Muscle layer of duodenum (tissue), 2 donors: ENCODE results near the gene RPS27.
A peak's percentile ranks its signal among the peaks of the same experiment; 100 is the strongest.
"Not testable (repeated sequence)": the region's sequence is repeated elsewhere in the genome, so short reads cannot be mapped to it uniquely, and the experiment has no call there.

ENCODE experiments used
- H3K27ac ChIP-seq: one replicate; pipeline ENCODE4 v1.7.0; 2013; ENCODE audit warnings: mild to moderate bottlenecking, low read length
- H3K27me3 ChIP-seq: one replicate; pipeline ENCODE4 v1.7.0; 2013; ENCODE audit warnings: low read depth, mild to moderate bottlenecking, control low read depth, low read length
- H3K36me3 ChIP-seq, 2 donors: one replicate each; pipeline ENCODE4 v1.7.0; 2013; ENCODE audit warnings: low read length in 2 of 2, control low read depth in 1 of 2, mild to moderate bottlenecking in 1 of 2; ENCODE audit not compliant: insufficient read depth in 2 of 2, control insufficient read depth in 1 of 2
- H3K4me1 ChIP-seq, 2 donors: one replicate each; pipeline ENCODE4 v1.7.0; 2013; ENCODE audit warnings: low read length in 2 of 2, mild to moderate bottlenecking in 2 of 2, control low read depth in 1 of 2, moderate library complexity in 1 of 2; ENCODE audit not compliant: insufficient read depth in 2 of 2, control insufficient read depth in 1 of 2
- H3K4me3 ChIP-seq, 2 donors: one replicate each; pipeline ENCODE4 v1.7.0; 2013; ENCODE audit warnings: low read length in 2 of 2, low read depth in 1 of 2, mild to moderate bottlenecking in 1 of 2
- H3K9me3 ChIP-seq, 2 donors: one replicate each; pipeline ENCODE4 v1.7.0; 2013; ENCODE audit warnings: low read length in 2 of 2, control low read depth in 1 of 2, mild to moderate bottlenecking in 1 of 2; ENCODE audit not compliant: control insufficient read depth in 1 of 2
- donor health status: healthy.

The RPS27 gene

GRCh38 chr1:153991151-153991630, 629 bp downstream of the RPS27 start:
- Histone ChIP-seq H3K4me1 (peaks cover 16 to 38% of the 10 kb centered on the region in 2 donors), H3K36me3 (peaks cover 20 to 26% of the 10 kb centered on the region in 2 donors)

GRCh38 chr1:153991806-153992205, 1.2 kb downstream of the RPS27 start:
- H3K4me3 ChIP-seq, result peak overlapping the region; percentile 94 to 96

More at GRCh38 chr1:153991151-153991630, 629 bp downstream of the RPS27 start:
- Histone ChIP-seq H3K27me3 (no peaks in the 10 kb centered on the region), H3K27ac (peak overlapping the region; percentile 97), H3K4me3 (peak overlapping the region; percentile 94 to 96), H3K9me3 (no peaks in the 10 kb centered on the region)

GRCh38 chr1:153995202-153995601, 4.6 kb downstream of the RPS27 start:
- peaks cover 20 to 26% of the 10 kb centered on the region in 2 donors for H3K36me3 ChIP-seq
- H3K4me3 ChIP-seq, result no peak overlapping the region
- no peak overlapping the region for H3K27ac ChIP-seq
- no peaks in the 10 kb centered on the region for H3K27me3 ChIP-seq
- peaks cover 16 to 34% of the 10 kb centered on the region in 2 donors for H3K4me1 ChIP-seq
- H3K9me3 ChIP-seq, result no peaks in the 10 kb centered on the region

More at GRCh38 chr1:153991806-153992205, 1.2 kb downstream of the RPS27 start:
- H3K4me1 ChIP-seq, result peaks cover 16 to 38% of the 10 kb centered on the region in 2 donors
- no peaks in the 10 kb centered on the region for H3K9me3 ChIP-seq
- peak overlapping the region; percentile 97 for H3K27ac ChIP-seq
- H3K36me3 ChIP-seq, result peaks cover 20 to 26% of the 10 kb centered on the region in 2 donors
- no peaks in the 10 kb centered on the region for H3K27me3 ChIP-seq

- Histone ChIP-seq H3K9me3 (no peaks in the 10 kb centered on the region), H3K27ac (no peak overlapping the region), H3K36me3 (peaks cover 20 to 26% of the 10 kb centered on the region in 2 donors), H3K4me1 (peaks cover 16 to 34% of the 10 kb centered on the region in 2 donors), H3K4me3 (no peak overlapping the region), H3K27me3 (no peaks in the 10 kb centered on the region)
Observed at GRCh38 chr1:153995640-153996039, 5.1 kb downstream of the RPS27 start.

- not testable (repeated sequence) for H3K9me3 ChIP-seq
Observed at GRCh38 chr1:153996882-153997281, 6.3 kb downstream of the RPS27 start.

GRCh38 chr1:154000420-154000819, 9.9 kb downstream of the RPS27 start:
- no peak overlapping the region for H3K4me3 ChIP-seq
- H3K9me3 ChIP-seq, result no peaks in the 10 kb centered on the region
- no peaks in the 10 kb centered on the region for H3K27me3 ChIP-seq
- H3K27ac ChIP-seq, result no peak overlapping the region
- peaks cover 0 to 4% of the 10 kb centered on the region in 2 donors for H3K36me3 ChIP-seq
- H3K4me1 ChIP-seq, result peaks cover 0 to 3% of the 10 kb centered on the region in 2 donors

More at GRCh38 chr1:153996882-153997281, 6.3 kb downstream of the RPS27 start:
- H3K27ac ChIP-seq, H3K27me3 ChIP-seq, H3K4me3 ChIP-seq: not testable (repeated sequence)
- Histone ChIP-seq H3K36me3 (peaks cover 17 to 24% of the 10 kb centered on the region in 2 donors), H3K4me1 (peaks cover 10 to 28% of the 10 kb centered on the region in 2 donors)

GRCh38 chr1:154006136-154006535, 15.6 kb downstream of the RPS27 start:
- no peaks in the 10 kb centered on the region for H3K27me3 ChIP-seq
- no peaks in the 10 kb centered on the region for H3K4me1 ChIP-seq
- H3K36me3 ChIP-seq, result no peaks in the 10 kb centered on the region
- no peak overlapping the region for H3K27ac ChIP-seq
- no peak overlapping the region for H3K4me3 ChIP-seq
- no peaks in the 10 kb centered on the region for H3K9me3 ChIP-seq

GRCh38 chr1:154012129-154012528, 21.6 kb downstream of the RPS27 start:
- Histone ChIP-seq H3K36me3 (no peaks in the 10 kb centered on the region), H3K9me3 (no peaks in the 10 kb centered on the region), H3K27ac (no peak overlapping the region), H3K4me3 (no peak overlapping the region), H3K27me3 (no peaks in the 10 kb centered on the region), H3K4me1 (no peaks in the 10 kb centered on the region)

- not testable (repeated sequence) for H3K9me3 ChIP-seq, H3K4me1 ChIP-seq, H3K36me3 ChIP-seq, H3K27ac ChIP-seq, H3K4me3 ChIP-seq, H3K27me3 ChIP-seq
Observed at GRCh38 chr1:154012543-154012942, 22.0 kb downstream of the RPS27 start.

GRCh38 chr1:154014154-154014907, 23.8 kb downstream of the RPS27 start:
- H3K4me3 ChIP-seq, result no peak overlapping the region
- H3K27me3 ChIP-seq, result no peaks in the 10 kb centered on the region
- H3K36me3 ChIP-seq, result no peaks in the 10 kb centered on the region
- no peaks in the 10 kb centered on the region for H3K9me3 ChIP-seq
- H3K4me1 ChIP-seq, result no peaks in the 10 kb centered on the region
- no peak overlapping the region for H3K27ac ChIP-seq

GRCh38 chr1:154019269-154019668, 28.7 kb downstream of the RPS27 start:
- no peaks in the 10 kb centered on the region for H3K4me1 ChIP-seq
- H3K27me3 ChIP-seq, result no peaks in the 10 kb centered on the region
- no peaks in the 10 kb centered on the region for H3K9me3 ChIP-seq
- H3K4me3 ChIP-seq, result no peak overlapping the region
- no peaks in the 10 kb centered on the region for H3K36me3 ChIP-seq
- H3K27ac ChIP-seq, result no peak overlapping the region
